Effector memory CD4-positive, alpha-beta T cell (primary cell): ENCODE measurements around the gene ENC1.

Experiments
- DNase-seq, 3 donors: peaks; one replicate each; pipeline ENCODE4 v3.0.0-alpha.2; 2020
- H3K27ac ChIP-seq: 2 replicates; pipeline ENCODE4 v1.7.0; 2013; ENCODE audit warnings: mild to moderate bottlenecking, low read length, moderate library complexity; ENCODE audit not compliant: insufficient read depth, poor library complexity, severe bottlenecking
- H3K27me3 ChIP-seq: replicated peaks from 2 replicates; pipeline ENCODE4 v1.7.0; 2013; ENCODE audit warnings: mild to moderate bottlenecking, low read length; ENCODE audit not compliant: insufficient read depth, control insufficient read depth, poor library complexity, severe bottlenecking
- H3K36me3 ChIP-seq: 2 replicates; pipeline ENCODE4 v1.7.0; 2013; ENCODE audit warnings: mild to moderate bottlenecking, low read length, moderate library complexity; ENCODE audit not compliant: control insufficient read depth, insufficient read depth
- H3K4me1 ChIP-seq: 2 replicates; pipeline ENCODE4 v1.7.0; 2013; ENCODE audit warnings: low read length, mild to moderate bottlenecking; ENCODE audit not compliant: control insufficient read depth, insufficient read depth, poor library complexity, severe bottlenecking
- H3K4me3 ChIP-seq: 2 replicates; pipeline ENCODE4 v1.7.0; 2013; ENCODE audit warnings: low read length, low read depth, mild to moderate bottlenecking; ENCODE audit not compliant: insufficient read depth, poor library complexity, severe bottlenecking
- H3K9me3 ChIP-seq: 2 replicates; pipeline ENCODE4 v1.7.0; 2013; ENCODE audit warnings: mild to moderate bottlenecking, low read length, moderate library complexity; ENCODE audit not compliant: control insufficient read depth

The ENC1 gene

DNA sequence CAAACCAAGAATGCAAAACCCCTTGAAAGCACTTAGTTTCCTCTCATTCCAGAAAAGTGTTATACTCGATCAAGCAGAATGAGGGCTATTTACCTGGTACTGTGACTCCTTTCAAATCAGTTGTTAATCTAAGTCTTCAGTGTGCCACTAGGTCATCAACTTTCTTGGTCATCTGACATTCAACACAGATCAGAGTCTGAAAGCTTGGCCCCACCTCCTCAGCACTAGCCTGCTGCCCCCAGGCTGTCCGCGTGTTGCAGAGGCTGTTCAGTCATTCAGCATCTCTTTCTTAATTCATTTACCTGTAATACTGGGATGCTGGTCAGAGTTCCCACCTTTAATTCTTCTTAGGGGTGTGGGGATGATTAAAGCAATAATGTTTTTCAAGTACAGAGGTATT lies 28.5 kb downstream of the ENC1 start:
- Histone ChIP-seq H3K27me3 (no peaks in the 10 kb centered on the region), H3K4me3 (no peak overlapping the region), H3K36me3 (no peaks in the 10 kb centered on the region), H3K9me3 (no peaks in the 10 kb centered on the region), H3K27ac (no peak overlapping the region), H3K4me1 (no peaks in the 10 kb centered on the region)
- no peak for DNase-seq

- no peak overlapping the region for H3K4me3 ChIP-seq
- no peak for DNase-seq
Measured at GRCh38 chr5:74608736-74609601, 31.6 kb downstream of the ENC1 start.

GRCh38 chr5:74605759-74606158 lies 34.8 kb downstream of the ENC1 start:
- H3K4me3 ChIP-seq, result no peak overlapping the region
- no peaks in the 10 kb centered on the region for H3K4me1 ChIP-seq
- no peak for DNase-seq

More at GRCh38 chr5:74608736-74609601, 31.6 kb downstream of the ENC1 start:
- no peaks in the 10 kb centered on the region for H3K27me3 ChIP-seq
- H3K27ac ChIP-seq, result no peak overlapping the region
- H3K36me3 ChIP-seq, result no peaks in the 10 kb centered on the region
- H3K9me3 ChIP-seq, result no peaks in the 10 kb centered on the region
- no peaks in the 10 kb centered on the region for H3K4me1 ChIP-seq

GRCh38 chr5:74603376-74603775 lies 37.2 kb downstream of the ENC1 start:
- no peaks in the 10 kb centered on the region for H3K9me3 ChIP-seq
- no peaks in the 10 kb centered on the region for H3K4me1 ChIP-seq
- no peaks in the 10 kb centered on the region for H3K27me3 ChIP-seq
- DNase-seq, result no peak
- H3K27ac ChIP-seq, result no peak overlapping the region
- H3K4me3 ChIP-seq, result no peak overlapping the region
- H3K36me3 ChIP-seq, result no peaks in the 10 kb centered on the region

More at GRCh38 chr5:74605759-74606158, 34.8 kb downstream of the ENC1 start:
- Histone ChIP-seq H3K36me3 (no peaks in the 10 kb centered on the region), H3K27ac (no peak overlapping the region), H3K27me3 (no peaks in the 10 kb centered on the region), H3K9me3 (no peaks in the 10 kb centered on the region)

DNA sequence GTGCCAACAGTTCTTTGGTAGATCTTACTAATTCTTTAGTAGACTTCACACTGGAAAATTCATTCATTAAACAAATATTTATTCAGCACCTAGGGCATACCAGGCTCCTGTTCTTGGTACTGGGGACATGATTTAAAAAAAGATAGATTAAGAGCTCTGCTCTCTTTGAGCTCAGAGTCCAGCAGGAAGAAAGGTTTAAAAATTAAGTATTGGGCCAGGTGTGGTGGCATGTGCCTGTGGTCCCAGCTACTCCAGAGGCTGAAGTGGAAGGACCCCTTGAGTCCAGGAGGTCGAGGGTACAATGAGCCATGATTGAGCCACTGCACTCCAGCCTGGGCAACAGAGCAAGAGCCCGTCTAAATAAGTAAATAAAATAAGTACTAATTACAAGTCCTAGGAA lies 41.4 kb downstream of the ENC1 start:
- H3K27me3 ChIP-seq, result no peaks in the 10 kb centered on the region
- H3K27ac ChIP-seq, result no peak overlapping the region
- H3K36me3 ChIP-seq, result no peaks in the 10 kb centered on the region
- no peaks in the 10 kb centered on the region for H3K9me3 ChIP-seq
- H3K4me1 ChIP-seq, result no peaks in the 10 kb centered on the region
- no peak overlapping the region for H3K4me3 ChIP-seq
- no peak for DNase-seq

DNA sequence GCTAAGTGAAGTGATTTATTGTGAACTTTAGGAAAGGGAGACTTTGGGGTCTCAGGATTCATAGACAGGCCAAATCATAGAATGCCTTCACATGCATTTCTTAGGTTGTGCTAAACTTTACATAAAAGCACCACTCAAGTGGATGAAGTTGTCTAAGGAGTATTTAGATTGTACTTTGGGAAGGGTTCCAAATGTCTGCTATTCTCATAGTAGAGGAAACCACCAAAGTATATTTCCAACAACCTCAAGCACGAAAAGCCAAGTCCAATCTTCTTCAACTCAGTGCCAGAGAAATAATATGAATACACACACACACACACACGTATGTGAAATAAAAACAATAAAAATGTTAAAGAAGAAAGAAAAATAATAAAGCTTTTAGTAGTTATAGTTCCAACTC lies 41.8 kb downstream of the ENC1 start:
- Histone ChIP-seq H3K27me3 (no peaks in the 10 kb centered on the region), H3K9me3 (no peaks in the 10 kb centered on the region), H3K27ac (no peak overlapping the region), H3K4me3 (no peak overlapping the region), H3K4me1 (no peaks in the 10 kb centered on the region), H3K36me3 (no peaks in the 10 kb centered on the region)
- no peak for DNase-seq

DNA sequence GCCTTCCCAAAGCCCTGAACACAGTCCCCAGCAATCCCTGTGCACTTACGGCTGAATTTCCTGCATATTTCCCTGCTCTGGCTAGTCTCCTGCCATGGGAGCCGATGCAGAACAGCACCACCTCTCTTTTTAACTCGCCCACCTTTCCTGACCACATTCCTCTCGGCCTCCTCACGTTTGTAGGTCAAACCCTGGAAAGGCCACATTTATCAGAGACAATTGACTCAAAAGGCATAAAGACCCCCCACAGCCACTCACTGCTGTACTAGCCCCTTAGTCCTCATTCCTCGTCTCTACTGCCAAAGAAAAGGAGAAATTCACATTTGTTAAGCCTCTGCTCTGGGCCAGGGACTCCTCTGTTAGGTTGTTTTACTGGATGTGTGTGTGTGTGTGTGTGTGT lies 43.6 kb downstream of the ENC1 start:
- Histone ChIP-seq H3K27me3 (no peaks in the 10 kb centered on the region), H3K9me3 (no peaks in the 10 kb centered on the region), H3K36me3 (no peaks in the 10 kb centered on the region), H3K4me1 (no peaks in the 10 kb centered on the region), H3K4me3 (no peak overlapping the region), H3K27ac (no peak overlapping the region)
- no peak for DNase-seq

GRCh38 chr5:74595143-74595925 lies 45.2 kb downstream of the ENC1 start:
- Histone ChIP-seq H3K4me1 (no peaks in the 10 kb centered on the region), H3K27ac (no peak overlapping the region), H3K27me3 (no peaks in the 10 kb centered on the region), H3K4me3 (no peak overlapping the region), H3K36me3 (no peaks in the 10 kb centered on the region), H3K9me3 (no peaks in the 10 kb centered on the region)
- DNase-seq, result no peak

- Histone ChIP-seq H3K4me3 (no peak overlapping the region), H3K9me3 (no peaks in the 10 kb centered on the region), H3K4me1 (no peaks in the 10 kb centered on the region), H3K36me3 (no peaks in the 10 kb centered on the region), H3K27ac (no peak overlapping the region), H3K27me3 (no peaks in the 10 kb centered on the region)
- DNase-seq, result no peak
Measured at GRCh38 chr5:74594137-74595040, 46.1 kb downstream of the ENC1 start.
